HG03439 (cell line): Measurements from ENCODE around the gene ALAD.
"Not testable (repeated sequence)": the region's sequence is repeated elsewhere in the genome, so short reads cannot be mapped to it uniquely, and the experiment has no call there.

Source experiments
- ATAC-seq: cut with Tn5 transposase; IDR thresholded peaks from one replicate; pipeline ENCODE4 v1.9.1; 2021; ENCODE audit warnings: mild to moderate bottlenecking, moderate library complexity; ENCODE audit not compliant: unreplicated experiment

The ALAD gene

GRCh38 chr9:113401027-113401792 lies at the start of gene ALAD:
Gene ALAD (minus strand): TSS chr9:113401284. CDS start chr9:113393559, 7,725 bp downstream.
- peak; percentile 98 for ATAC-seq

GRCh38 chr9:113449376-113449775 lies 48.3 kb upstream of the ALAD start:
- no peak for ATAC-seq

GRCh38 chr9:113446323-113446740 lies 45.2 kb upstream of the ALAD start:
- no peak for ATAC-seq

- ATAC-seq = no peak
Measured at GRCh38 chr9:113444736-113445135, 43.7 kb upstream of the ALAD start.

GRCh38 chr9:113437716-113438115 lies 36.6 kb upstream of the ALAD start:
- ATAC-seq = not testable (repeated sequence)

GRCh38 chr9:113436728-113437515 lies 35.8 kb upstream of the ALAD start:
- no peak for ATAC-seq

DNA sequence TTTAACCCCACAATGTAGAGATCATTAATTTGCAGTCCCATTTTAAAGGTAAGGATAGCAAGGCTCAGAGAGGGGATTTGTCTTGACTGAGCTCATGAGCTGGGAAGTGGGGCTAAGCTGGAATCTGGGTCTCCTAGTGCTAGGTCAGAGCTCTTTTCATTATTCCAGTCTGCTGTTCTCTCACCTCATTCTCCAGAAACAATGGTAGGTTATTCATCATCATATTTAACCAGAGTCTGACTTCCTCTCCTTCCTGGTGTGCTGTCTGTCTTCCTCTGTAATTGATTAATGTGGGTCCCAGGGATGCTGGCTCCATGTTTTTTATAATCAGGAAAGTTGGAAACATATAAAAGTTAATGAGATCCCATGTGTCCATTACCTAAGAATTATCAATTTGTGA lies 30.1 kb upstream of the ALAD start:
- no peak for ATAC-seq

DNA sequence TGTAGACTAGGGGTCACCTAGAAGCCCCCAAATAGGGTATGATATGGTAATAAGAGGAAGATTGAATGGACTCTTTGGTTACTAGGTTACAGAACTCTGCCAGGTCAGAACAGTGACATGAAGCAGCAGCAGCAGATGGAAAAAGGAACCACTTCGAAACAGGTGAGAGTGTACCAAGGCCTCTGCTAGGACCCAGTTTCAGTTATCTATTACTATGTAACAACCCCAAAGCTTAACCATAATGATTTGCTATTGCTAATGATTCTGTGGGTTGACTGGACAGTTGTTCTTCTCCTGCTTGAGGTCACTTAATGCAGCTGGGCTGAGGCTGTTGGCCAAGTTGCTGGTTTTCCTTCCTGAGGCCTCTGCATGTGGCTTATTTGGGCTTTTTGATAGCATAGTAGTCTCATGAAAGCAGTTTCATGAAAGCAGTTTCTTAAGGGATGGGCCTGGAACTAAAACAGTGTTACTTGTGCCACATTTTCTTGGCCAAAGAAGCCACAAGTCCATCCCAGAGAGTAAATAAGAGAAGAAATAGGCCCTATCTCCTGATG lies 27.1 kb upstream of the ALAD start:
- ATAC-seq = no peak

DNA sequence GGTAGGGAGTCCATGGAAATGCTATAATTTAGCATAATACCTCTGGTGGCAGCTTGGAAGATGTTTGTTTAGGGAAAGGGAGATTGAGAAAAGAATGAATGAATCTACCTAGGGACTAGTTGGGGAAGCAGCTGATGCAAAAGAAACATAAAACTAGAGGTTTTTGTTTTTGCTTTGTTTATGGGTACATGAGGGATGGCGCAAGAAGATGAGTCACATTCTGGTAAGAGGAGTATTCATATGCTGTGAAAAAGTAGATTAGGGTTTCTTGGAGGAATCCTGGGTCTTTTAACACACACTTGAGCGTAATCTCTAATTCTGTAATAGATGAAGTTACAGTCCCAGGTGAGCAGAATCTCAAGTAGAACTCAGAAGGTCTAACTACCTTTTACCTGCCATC lies 26.5 kb upstream of the ALAD start:
- no peak for ATAC-seq

DNA sequence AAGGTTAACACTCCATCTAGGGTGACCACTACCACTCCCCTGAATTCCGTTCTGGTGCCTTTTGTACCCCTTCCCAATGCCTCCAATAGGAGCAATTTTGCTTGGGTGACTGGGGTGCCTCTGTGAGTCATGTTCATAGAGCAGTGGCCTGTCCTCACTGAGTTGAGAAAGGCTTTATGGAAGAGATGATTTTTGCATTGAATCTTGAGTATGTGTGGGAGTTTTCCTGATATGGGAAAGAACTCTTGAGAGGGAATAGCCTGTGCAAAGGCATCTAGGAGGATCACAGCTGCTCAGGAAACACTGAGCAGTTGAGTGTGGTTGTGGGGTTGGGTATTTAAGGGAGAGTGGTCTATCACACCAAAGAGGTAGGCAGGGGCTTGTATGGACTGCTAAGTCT lies 25.6 kb upstream of the ALAD start:
- no peak for ATAC-seq

DNA sequence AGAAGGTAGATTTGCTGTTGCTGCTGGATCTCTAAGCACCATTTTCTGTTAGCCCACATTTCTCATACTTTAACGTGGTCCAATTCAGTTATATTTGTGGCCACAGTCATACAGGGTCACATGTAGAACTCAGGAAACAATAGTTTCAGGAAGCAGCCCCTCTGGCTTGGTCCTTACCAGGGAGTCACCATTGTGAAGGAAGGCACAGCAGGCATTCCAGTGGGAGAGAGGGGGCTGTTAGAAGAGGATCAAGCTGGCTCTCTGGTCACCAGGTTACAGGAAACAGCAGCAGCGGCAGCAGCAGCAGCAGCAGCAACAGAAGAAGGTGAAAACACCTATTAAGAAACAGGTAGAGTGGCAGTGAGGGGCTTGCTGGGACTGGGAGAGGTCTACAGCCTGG lies 24.0 kb upstream of the ALAD start:
- no peak for ATAC-seq

DNA sequence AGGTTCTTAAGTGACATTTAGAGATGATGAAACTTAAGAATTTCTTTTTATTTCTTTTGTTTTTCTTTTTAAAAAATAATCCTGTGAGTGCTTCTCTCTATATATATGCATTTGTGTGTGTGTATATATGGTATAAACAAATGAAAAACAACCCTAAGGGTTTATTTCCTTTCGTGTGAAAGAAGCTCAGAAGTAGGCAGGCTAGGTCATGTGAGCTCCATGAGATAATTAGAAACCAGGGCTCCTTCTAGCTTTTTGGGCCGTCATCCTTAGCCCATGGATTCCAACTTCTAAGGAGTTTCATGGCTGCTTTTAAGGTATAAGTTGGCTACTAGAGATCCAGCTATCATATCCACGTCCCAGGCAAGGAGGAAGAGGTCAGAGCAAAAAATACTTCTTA lies 20.6 kb upstream of the ALAD start:
- ATAC-seq = no peak

- ATAC-seq = no peak
Measured at GRCh38 chr9:113417370-113417769, 16.3 kb upstream of the ALAD start.

GRCh38 chr9:113416149-113416721 lies 15.2 kb upstream of the ALAD start:
- ATAC-seq = peak; percentile 78

GRCh38 chr9:113410207-113410864 lies 9.3 kb upstream of the ALAD start, which contains the start of the genes C9orf43 and POLE3:
Gene C9orf43 (plus strand): TSS chr9:113410747. CDS start chr9:113413494, 2,747 bp downstream.
Gene POLE3 (minus strand): TSS chr9:113410675. CDS start chr9:113410293, 382 bp downstream.
- ATAC-seq = peak; percentile 92

GRCh38 chr9:113409883-113410206 lies 8.8 kb upstream of the ALAD start:
- ATAC-seq = peak; percentile 6

DNA sequence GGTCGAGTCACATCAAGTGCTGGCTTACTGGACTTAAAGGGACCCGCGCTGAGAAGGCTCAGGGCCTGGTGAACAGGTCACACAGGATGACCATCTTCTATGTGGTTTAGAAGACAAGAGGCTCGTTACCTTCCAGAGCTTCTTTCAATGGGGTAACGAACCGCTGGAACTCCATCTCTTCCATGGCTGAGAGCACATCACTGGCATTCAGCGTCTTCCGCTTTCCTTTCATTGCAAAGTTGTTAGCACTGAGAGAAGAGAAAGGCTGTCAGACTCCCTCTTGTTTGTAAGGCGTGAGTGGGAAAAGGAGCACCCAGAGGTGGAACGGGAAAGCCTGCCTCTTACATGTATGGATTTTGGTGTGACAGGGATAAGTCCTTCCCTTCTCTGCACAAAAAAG lies 8.4 kb upstream of the ALAD start:
- no peak for ATAC-seq

DNA sequence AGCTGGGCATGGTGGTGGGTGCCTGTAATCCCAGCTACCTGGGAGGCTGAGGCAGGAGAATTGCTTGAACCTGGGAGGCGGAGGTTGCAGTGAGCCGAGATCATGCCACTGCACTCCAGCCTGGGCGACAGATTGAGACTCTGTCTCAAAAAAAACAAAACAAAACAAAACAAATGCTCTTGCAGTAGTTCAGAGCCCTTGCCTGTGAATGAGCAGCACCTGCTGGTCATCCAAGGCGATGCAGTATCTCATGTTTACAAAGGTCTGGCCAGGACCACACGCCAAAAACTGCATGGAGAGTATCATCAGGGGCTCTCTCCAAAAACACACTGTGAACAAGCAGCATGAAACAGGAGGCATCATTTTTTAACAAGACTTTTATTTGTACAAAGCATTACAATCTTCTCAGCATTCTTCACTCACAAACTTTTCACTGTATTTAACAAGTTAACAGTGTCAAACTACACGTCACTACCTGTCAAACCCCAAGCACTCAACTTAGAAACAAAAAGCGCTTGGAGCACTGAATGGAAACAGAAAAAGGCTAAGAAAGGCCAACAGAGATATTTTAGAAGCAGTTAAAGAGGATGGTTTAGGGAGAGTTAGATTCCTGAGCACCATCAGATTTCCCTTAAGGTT lies 5.9 kb upstream of the ALAD start:
- peak; percentile 25 for ATAC-seq

DNA sequence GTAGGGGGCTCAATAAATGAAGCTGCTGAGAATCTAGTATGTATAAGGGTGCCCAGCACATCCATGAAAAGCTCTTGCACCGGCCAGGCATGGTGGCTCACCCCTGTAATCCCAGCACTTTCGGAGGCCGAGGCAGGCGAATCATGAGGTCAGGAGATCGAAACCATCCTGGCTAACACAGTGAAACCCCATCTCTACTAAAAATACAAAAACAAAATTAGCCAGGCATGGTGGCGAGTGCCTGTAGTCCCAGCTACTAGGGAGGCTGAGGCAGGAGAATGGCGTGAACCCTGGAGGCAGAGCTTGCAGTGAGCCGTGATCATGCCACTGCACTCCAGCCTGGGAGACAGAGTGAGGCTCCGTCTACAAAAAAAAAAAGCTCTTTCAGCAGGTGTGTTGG lies 5.3 kb upstream of the ALAD start:
- ATAC-seq = not testable (repeated sequence)

DNA sequence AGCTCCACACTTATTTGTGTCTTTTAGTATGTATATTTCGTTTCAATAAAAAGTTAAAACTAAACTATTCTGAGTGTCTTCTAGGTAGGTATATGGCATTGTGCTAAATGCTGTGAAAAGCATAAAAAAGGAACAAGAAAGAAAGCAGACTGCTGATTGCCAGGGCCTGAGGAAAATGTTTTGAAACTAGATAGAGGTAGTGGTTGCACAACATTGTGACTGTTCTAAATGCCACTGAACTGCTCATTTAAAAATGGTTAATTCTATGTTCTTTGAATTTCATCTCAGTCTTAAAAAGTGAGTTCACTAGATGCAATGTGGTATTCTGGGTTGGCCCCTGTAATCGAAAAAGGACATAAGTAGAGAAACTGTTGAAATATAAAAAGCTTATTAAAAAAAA lies 2.6 kb upstream of the ALAD start:
- ATAC-seq = no peak
